SH-SY5Y (cell line): ENCODE data around the gene COX6A1.

Source experiments
- GATA2 ChIP-seq: IDR thresholded peaks from 2 replicates; pipeline ENCODE4 v1.6.1; 2011; ENCODE audit warnings: mild to moderate bottlenecking, low read depth, low read length
- GATA3 ChIP-seq: IDR thresholded peaks from 2 replicates; pipeline ENCODE4 v1.6.1; 2011; ENCODE audit warnings: low read depth, mild to moderate bottlenecking, low read length, moderate library complexity

Gene COX6A1

GRCh38 chr12:120469450-120470149, 31.7 kb downstream of the COX6A1 start, which contains the start of gene SRSF9:
Gene SRSF9, minus strand, starts transcription at chr12:120469748. Its CDS starts 139 bp downstream, at chr12:120469609.
- no peak; the same call in 1 of the 2 replicates for TF ChIP-seq GATA2
- TF ChIP-seq GATA3, result no peak

GRCh38 chr12:120470150-120470784, 32.4 kb downstream of the COX6A1 start:
- TF ChIP-seq GATA2, result no peak
- no peak for TF ChIP-seq GATA3

GRCh38 chr12:120472521-120472920, 34.6 kb downstream of the COX6A1 start:
- no peak for TF ChIP-seq GATA3
- TF ChIP-seq GATA2, result no peak

- no peak for TF ChIP-seq GATA2
- no peak for TF ChIP-seq GATA3
Measured at GRCh38 chr12:120473807-120474615, 36.1 kb downstream of the COX6A1 start.

- TF ChIP-seq GATA2 (no peak), GATA3 (no peak)
Measured at GRCh38 chr12:120474616-120474960, 36.7 kb downstream of the COX6A1 start.

GRCh38 chr12:120475643-120476042, 37.7 kb downstream of the COX6A1 start:
- TF ChIP-seq GATA2 (no peak), GATA3 (no peak)

- TF ChIP-seq GATA2 (no peak), GATA3 (no peak)
Measured at GRCh38 chr12:120479458-120479857, 41.5 kb downstream of the COX6A1 start.

- TF ChIP-seq GATA3, result no peak
- no peak for TF ChIP-seq GATA2
Measured at GRCh38 chr12:120480211-120480610, 42.3 kb downstream of the COX6A1 start.

GRCh38 chr12:120481022-120481767, 43.3 kb downstream of the COX6A1 start:
- TF ChIP-seq GATA2 (no peak), GATA3 (no peak)

GRCh38 chr12:120483621-120484020, 45.7 kb downstream of the COX6A1 start:
- no peak for TF ChIP-seq GATA3
- TF ChIP-seq GATA2, result no peak

GRCh38 chr12:120485961-120486881, 48.3 kb downstream of the COX6A1 start:
- no peak for TF ChIP-seq GATA3
- peak; percentile 23; the same call in 1 of the 2 replicates for TF ChIP-seq GATA2

GRCh38 chr12:120488057-120488640, 50.2 kb downstream of the COX6A1 start:
- no peak for TF ChIP-seq GATA2
- TF ChIP-seq GATA3, result no peak
